Measurements from ENCODE around the gene PHLDB3. TPM values are rescaled to one million over a fixed set of nuclear protein-coding genes. Genes with fewer than 3 reads are reported as not detected.

The PHLDB3 gene
- total and polyA plus RNA-seq, 2 of the 13 experiments (the other 11 are each of a cell fraction or from before 2014, with no cell fraction given): 11.3 to 14.5 TPM

- TF ChIP-seq ZSCAN5A (CRISPR knock-in tag; IDR thresholded peaks at IDR 0.05; ENCODE audit: borderline replicate concordance): no peak
- TF ChIP-seq SAFB2 (CRISPR knock-in tag; IDR thresholded peaks at IDR 0.05; ENCODE audit: borderline replicate concordance, low read depth): 0 out of 2 replicates have a peak, but pooled peaks have one; percentile 37
- TF ChIP-seq SP4 (CRISPR knock-in tag; IDR thresholded peaks at IDR 0.05): peak; percentile 97
- no peak for TF ChIP-seq CREB1 (IDR thresholded peaks at IDR 0.05)
- no peak for TF ChIP-seq CREB1 (CRISPR knock-in tag; IDR thresholded peaks at IDR 0.05)
- TF ChIP-seq GMEB1 (CRISPR knock-in tag; IDR thresholded peaks at IDR 0.05; ENCODE audit: borderline replicate concordance): peak; percentile 72
- peak in 1 of 2 experiments; percentile 69; a peak in 1 of 4 replicates for TF ChIP-seq KLF16 (CRISPR knock-in tag; IDR thresholded peaks at IDR 0.05)
- peak; percentile 57; the same call in 1 of the 2 replicates for TF ChIP-seq ZBTB8A (CRISPR knock-in tag; IDR thresholded peaks at IDR 0.05; ENCODE audit: borderline replicate concordance, low read depth)
- TF ChIP-seq PLRG1 (conservative IDR thresholded peaks at IDR 0.05): no peak
- no peak for TF ChIP-seq NFAT5 (CRISPR knock-in tag; IDR thresholded peaks at IDR 0.05)
- no peak for TF ChIP-seq FOSL2 (CRISPR knock-in tag; IDR thresholded peaks at IDR 0.05)
- peak; percentile 59 for TF ChIP-seq RXRB (CRISPR knock-in tag; IDR thresholded peaks at IDR 0.05; ENCODE audit: borderline replicate concordance)
- TF ChIP-seq ZNF747 (CRISPR knock-in tag; IDR thresholded peaks at IDR 0.05; ENCODE audit: borderline replicate concordance): no peak
- no peak for TF ChIP-seq CREM (IDR thresholded peaks at IDR 0.05)
- no peak for TF ChIP-seq CREM (CRISPR knock-in tag; IDR thresholded peaks at IDR 0.05)
- TF ChIP-seq FUBP1 (CRISPR knock-in tag; IDR thresholded peaks at IDR 0.05; ENCODE audit: borderline replicate concordance): no peak; the same call in 1 of the 2 replicates
- 0 out of 2 replicates have a peak, but pooled peaks have one; percentile 48 for TF ChIP-seq ZNF451 (CRISPR knock-in tag; IDR thresholded peaks at IDR 0.05)
- TF ChIP-seq SIX4 (CRISPR knock-in tag; IDR thresholded peaks at IDR 0.05): no peak
Observed at GRCh38 chr19:43526884-43527859, 22.6 kb upstream of the PHLDB3 start, which contains the start of gene ETHE1 (continued).
